ENCODE data around the gene PIK3C2G. TPM values are rescaled to one million over a fixed set of nuclear protein-coding genes. Genes with fewer than 3 reads are reported as not detected.
A peak's percentile ranks its signal among the peaks of the same experiment; 100 is the strongest.

PIK3C2G gene
- total RNA-seq, 1 donor from 2014 or later = 0.69 TPM

- no peak for TF ChIP-seq CTCF (IDR thresholded peaks at IDR 0.05)
- intact Hi-C loops (cut with DNase I) = no loop called here
- Histone ChIP-seq H3K4me3 (no peak overlapping the region), H3K27ac (no peak overlapping the region), H3K27me3 (no peaks in the 10 kb centered on the region), H3K4me1 (no peaks in the 10 kb centered on the region), H3K9me3 (no peaks in the 10 kb centered on the region), H3K36me3 (no peaks in the 10 kb centered on the region)
- no peak for ATAC-seq
- DNase-seq = no peak
Observed at GRCh38 chr12:18239526-18239925, 21.8 kb upstream of the PIK3C2G start.

DNA sequence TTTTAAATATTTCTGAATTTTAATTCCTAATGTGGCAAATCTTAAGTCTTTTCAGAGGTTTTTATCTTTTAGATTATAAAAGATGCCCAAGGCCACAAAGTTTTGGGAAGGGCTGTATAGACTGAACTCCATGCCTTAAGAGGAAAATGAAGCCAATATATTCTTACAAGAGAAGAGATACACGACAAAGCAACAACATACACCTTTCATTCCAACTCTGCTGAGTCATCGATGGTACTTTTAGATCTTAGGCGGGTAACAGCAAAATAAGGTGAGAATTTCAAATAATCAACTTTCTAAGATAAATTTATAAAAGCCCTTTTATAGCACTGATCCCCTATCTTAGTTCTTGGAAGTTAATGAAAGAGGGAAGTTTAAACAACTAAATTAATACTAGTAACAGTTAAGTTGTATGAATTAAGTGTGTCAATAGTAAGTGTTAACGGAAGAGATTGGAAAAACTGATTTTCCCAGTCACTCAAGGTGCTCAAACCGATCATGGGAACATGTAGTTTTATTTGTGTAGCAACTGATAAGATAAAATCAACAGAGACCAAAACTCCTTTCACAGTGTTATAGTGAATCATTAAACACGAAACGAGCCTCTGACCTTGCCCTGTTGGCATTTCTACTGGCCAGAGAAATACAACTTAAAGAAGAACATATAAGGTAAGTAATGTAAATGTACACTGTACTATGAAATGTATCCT, 18.8 kb upstream of the PIK3C2G start:
- H3K36me3 ChIP-seq = no peaks in the 10 kb centered on the region
- ATAC-seq (peak; percentile 29), DNase-seq (no peak)
- no peak overlapping the region for H3K27ac ChIP-seq
- no peaks in the 10 kb centered on the region for H3K9me3 ChIP-seq
- intact Hi-C loops (cut with DNase I) = no loop called here
- no peak for TF ChIP-seq CTCF (IDR thresholded peaks at IDR 0.05)
- H3K27me3 ChIP-seq = no peaks in the 10 kb centered on the region
- H3K4me3 ChIP-seq = no peak overlapping the region
- no peaks in the 10 kb centered on the region for H3K4me1 ChIP-seq

DNA sequence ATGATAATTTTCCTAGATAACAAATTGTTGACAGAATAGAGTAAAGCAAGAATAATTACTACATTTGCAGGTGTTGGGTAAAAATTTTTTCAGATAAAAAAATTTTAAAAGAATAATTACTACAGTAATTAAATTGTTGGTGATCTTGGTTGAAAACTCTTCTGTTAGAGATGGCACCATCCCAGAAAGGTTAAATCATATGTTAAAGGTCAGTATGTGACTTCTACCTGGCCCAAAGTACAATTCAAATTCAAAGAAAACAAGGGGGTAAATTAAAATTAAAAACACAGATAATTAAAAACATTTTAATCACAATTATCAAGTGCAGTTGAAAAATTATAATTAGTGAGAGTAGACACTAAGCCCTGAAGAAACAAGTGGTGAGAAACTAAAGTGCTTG, 18.1 kb upstream of the PIK3C2G start:
- no peak for TF ChIP-seq CTCF (IDR thresholded peaks at IDR 0.05)

DNA sequence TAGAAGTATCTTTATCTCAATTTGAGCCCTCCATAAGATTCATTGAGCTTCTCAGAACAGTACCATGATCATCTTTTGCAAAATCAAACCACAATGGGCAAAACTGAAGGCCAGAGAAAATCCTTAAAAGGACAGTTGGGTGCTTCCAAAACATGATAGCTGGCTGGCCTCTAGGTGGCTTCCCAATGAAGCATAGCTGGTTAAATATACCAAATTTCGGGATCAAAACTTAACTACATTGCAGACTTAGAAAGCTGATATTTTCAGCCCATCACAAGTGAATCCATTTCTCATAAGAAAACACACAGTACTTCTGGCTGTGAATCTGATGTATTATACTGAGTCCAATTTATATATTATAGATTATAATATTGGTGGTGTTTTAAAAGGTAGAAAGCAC, 15.3 kb upstream of the PIK3C2G start:
- TF ChIP-seq CTCF (IDR thresholded peaks at IDR 0.05) = no peak
- no peak for ATAC-seq
- DNase-seq = no peak
- Histone ChIP-seq H3K9me3 (no peaks in the 10 kb centered on the region), H3K4me1 (no peaks in the 10 kb centered on the region), H3K4me3 (no peak overlapping the region), H3K27ac (no peak overlapping the region), H3K27me3 (no peaks in the 10 kb centered on the region), H3K36me3 (no peaks in the 10 kb centered on the region)
- intact Hi-C loops (cut with DNase I) = no loop called here

More for the DNA sequence above, 18.1 kb upstream of the PIK3C2G start:
- DNase-seq (no peak), ATAC-seq (no peak)
- H3K4me3 ChIP-seq = no peak overlapping the region
- H3K36me3 ChIP-seq = no peaks in the 10 kb centered on the region
- no peaks in the 10 kb centered on the region for H3K4me1 ChIP-seq
- H3K27me3 ChIP-seq = no peaks in the 10 kb centered on the region
- intact Hi-C loops (cut with DNase I) = no loop called here
- no peaks in the 10 kb centered on the region for H3K9me3 ChIP-seq
- no peak overlapping the region for H3K27ac ChIP-seq

DNA sequence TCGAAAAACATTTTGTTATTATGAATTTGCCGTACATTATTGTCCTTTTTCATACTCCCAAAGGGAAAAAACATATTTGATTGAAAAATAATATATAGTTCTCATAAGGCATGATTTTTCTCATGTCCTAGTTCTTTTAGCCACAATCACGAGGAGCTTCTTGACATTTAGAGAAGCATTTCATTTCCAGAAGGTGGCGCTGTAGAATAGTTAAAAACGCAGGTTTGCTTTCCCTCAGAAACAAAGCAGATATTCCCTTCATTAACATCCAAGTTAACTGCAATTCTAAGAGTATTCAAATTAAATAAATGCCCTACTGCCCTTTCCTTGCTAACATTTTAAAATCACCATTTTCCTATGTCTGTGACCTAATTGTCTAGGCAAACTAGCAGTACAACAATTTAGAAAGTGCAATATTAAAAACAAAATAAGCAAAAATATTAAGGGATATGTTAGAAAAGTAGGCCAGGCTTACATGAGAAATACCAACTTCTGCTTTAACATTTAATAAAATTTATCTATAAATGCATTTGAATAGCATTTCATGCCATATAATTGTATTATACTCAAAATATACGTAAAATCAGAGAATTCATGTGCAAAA, 10.9 kb upstream of the PIK3C2G start:
- DNase-seq (no peak), ATAC-seq (peak; percentile 47)
- H3K36me3 ChIP-seq = no peaks in the 10 kb centered on the region
- no peak overlapping the region for H3K27ac ChIP-seq
- H3K4me3 ChIP-seq = no peak overlapping the region
- no peaks in the 10 kb centered on the region for H3K9me3 ChIP-seq
- no peaks in the 10 kb centered on the region for H3K4me1 ChIP-seq
- peak; percentile 64 for TF ChIP-seq CTCF (IDR thresholded peaks at IDR 0.05)
- no peaks in the 10 kb centered on the region for H3K27me3 ChIP-seq
- intact Hi-C loops (cut with DNase I) = no loop called here

Data from upper lobe of right lung (tissue), 1 donor.